PC-3 (cell line): ENCODE measurements around the gene ABCB10.

ENCODE experiments used
- EZH2 ChIP-seq: fragments of 300-600 bp; sonication (generic); IDR thresholded peaks from one replicate; pipeline ENCODE4 v1.6.1; 2017; ENCODE audit warnings: antibody characterized with exemption, mild to moderate bottlenecking, low read length; ENCODE audit not compliant: unreplicated experiment
- EZH2phosphoT487 ChIP-seq: fragments of 300-600 bp; sonication (generic); IDR thresholded peaks from 2 replicates; pipeline ENCODE4 v1.6.1; 2018; ENCODE audit warnings: mild to moderate bottlenecking, antibody characterized with exemption, low read length, borderline replicate concordance
- TF ChIP-seq, protein P1 (sequence below): fragments of 300-600 bp; sonication (generic); conservative IDR thresholded peaks from 2 replicates; pipeline ENCODE4 v1.5.1; 2017; ENCODE audit warnings: antibody characterized with exemption, low read depth, mild to moderate bottlenecking, low read length

- TF ChIP-seq, protein P1, sequence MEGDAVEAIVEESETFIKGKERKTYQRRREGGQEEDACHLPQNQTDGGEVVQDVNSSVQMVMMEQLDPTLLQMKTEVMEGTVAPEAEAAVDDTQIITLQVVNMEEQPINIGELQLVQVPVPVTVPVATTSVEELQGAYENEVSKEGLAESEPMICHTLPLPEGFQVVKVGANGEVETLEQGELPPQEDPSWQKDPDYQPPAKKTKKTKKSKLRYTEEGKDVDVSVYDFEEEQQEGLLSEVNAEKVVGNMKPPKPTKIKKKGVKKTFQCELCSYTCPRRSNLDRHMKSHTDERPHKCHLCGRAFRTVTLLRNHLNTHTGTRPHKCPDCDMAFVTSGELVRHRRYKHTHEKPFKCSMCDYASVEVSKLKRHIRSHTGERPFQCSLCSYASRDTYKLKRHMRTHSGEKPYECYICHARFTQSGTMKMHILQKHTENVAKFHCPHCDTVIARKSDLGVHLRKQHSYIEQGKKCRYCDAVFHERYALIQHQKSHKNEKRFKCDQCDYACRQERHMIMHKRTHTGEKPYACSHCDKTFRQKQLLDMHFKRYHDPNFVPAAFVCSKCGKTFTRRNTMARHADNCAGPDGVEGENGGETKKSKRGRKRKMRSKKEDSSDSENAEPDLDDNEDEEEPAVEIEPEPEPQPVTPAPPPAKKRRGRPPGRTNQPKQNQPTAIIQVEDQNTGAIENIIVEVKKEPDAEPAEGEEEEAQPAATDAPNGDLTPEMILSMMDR, result no peak
- TF ChIP-seq EZH2phosphoT487 (no peak), EZH2 (no peak)
Observed at GRCh38 chr1:229579059-229579673, 20.7 kb upstream of the ABCB10 start.
